Left ventricle myocardium inferior (tissue), 1 donor: ENCODE results near the gene NUDT7. TPM values are rescaled to one million over a fixed set of nuclear protein-coding genes. Genes with fewer than 3 reads are reported as not detected.

Source experiments
- DNase-seq: peaks from one replicate; pipeline ENCODE4 v3.0.0-alpha.2; 2020
- H3K27ac ChIP-seq: fragments of 200-600 bp; replicated peaks from 2 replicates; pipeline ENCODE4 v1.8.0; 2021
- H3K27me3 ChIP-seq: fragments of 200-600 bp; 2 replicates; pipeline ENCODE4 v1.8.0; 2021; ENCODE audit warnings: low read depth
- H3K36me3 ChIP-seq: fragments of 200-600 bp; 2 replicates; pipeline ENCODE4 v1.8.0; 2021
- H3K4me1 ChIP-seq: fragments of 200-600 bp; 2 replicates; pipeline ENCODE4 v1.8.0; 2021
- H3K4me3 ChIP-seq: fragments of 200-600 bp; 2 replicates; pipeline ENCODE4 v1.8.0; 2021; ENCODE audit warnings: mild to moderate bottlenecking, moderate library complexity
- H3K9me3 ChIP-seq: fragments of 200-600 bp; replicated peaks from 2 replicates; pipeline ENCODE4 v1.8.0; 2021
- intact Hi-C: fragments of 100-400 bp; cut with micrococcal nuclease; formaldehyde crosslinking; loops from one replicate; pipeline ENCODE4 v1.11.0; 2022
- total RNA-seq: library from RNA; stranded (reverse); fragmentation: NEBNext Ultra II Directional; extraction: Animal tissue kit (Norgen Biotek cat#: 25700); gene quantifications from one replicate; pipeline ENCODE4 v1.2.1, GENCODE V29; 2021
- TF ChIP-seq, protein P1 (sequence below): fragments of 200-600 bp; IDR thresholded peaks from 2 replicates; pipeline ENCODE4 v1.8.0; 2021; ENCODE audit warnings: antibody characterized with exemption, mild to moderate bottlenecking, borderline replicate concordance
- donor health status: DM: no; HTN: yes; CAD: no; lungs with severe emphysema.

Gene NUDT7
- total RNA-seq, 1 donor from 2014 or later: 54.2 TPM

- H3K9me3 ChIP-seq: no peaks in the 10 kb centered on the region
- H3K36me3 ChIP-seq: no peaks in the 10 kb centered on the region
- no peak overlapping the region for H3K27ac ChIP-seq
- H3K27me3 ChIP-seq: no peaks in the 10 kb centered on the region
- no peak for DNase-seq
- H3K4me1 ChIP-seq: no peaks in the 10 kb centered on the region
- no peak overlapping the region for H3K4me3 ChIP-seq
- intact Hi-C loops: no loop called here
- TF ChIP-seq, protein P1, sequence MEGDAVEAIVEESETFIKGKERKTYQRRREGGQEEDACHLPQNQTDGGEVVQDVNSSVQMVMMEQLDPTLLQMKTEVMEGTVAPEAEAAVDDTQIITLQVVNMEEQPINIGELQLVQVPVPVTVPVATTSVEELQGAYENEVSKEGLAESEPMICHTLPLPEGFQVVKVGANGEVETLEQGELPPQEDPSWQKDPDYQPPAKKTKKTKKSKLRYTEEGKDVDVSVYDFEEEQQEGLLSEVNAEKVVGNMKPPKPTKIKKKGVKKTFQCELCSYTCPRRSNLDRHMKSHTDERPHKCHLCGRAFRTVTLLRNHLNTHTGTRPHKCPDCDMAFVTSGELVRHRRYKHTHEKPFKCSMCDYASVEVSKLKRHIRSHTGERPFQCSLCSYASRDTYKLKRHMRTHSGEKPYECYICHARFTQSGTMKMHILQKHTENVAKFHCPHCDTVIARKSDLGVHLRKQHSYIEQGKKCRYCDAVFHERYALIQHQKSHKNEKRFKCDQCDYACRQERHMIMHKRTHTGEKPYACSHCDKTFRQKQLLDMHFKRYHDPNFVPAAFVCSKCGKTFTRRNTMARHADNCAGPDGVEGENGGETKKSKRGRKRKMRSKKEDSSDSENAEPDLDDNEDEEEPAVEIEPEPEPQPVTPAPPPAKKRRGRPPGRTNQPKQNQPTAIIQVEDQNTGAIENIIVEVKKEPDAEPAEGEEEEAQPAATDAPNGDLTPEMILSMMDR: no peak
These were observed 27.1 kb downstream of the NUDT7 start for GRCh38 chr16:77749415-77749814.

- no peaks in the 10 kb centered on the region for H3K9me3 ChIP-seq
- H3K27me3 ChIP-seq: no peaks in the 10 kb centered on the region
- H3K36me3 ChIP-seq: no peaks in the 10 kb centered on the region
- no peak for DNase-seq
- no peak overlapping the region for H3K4me3 ChIP-seq
- peaks cover 4% of the 10 kb centered on the region for H3K4me1 ChIP-seq
- TF ChIP-seq, protein P1: no peak
- intact Hi-C loops: no loop called here
- no peak overlapping the region for H3K27ac ChIP-seq
These were observed 35.7 kb downstream of the NUDT7 start for GRCh38 chr16:77758046-77758445.

DNA sequence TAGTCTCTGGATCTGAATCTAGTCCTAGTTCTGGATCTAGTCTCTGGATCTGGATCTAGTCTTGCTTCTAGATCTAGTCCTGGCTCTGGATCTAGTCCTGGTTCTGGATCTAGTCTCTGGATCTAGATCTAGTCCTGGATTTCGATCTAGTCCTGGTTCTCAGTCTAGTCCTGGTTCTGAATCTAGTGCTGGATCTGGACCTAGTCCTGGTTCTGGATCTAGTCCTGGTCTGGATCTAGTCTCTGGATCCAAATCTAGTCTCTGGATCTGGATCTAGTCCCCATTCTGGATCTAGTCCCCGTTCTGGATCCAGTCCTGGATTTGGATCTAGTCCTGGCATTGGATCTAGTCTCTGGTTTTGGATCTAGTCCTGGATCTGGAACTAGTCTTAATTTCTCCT lies 36.2 kb downstream of the NUDT7 start:
- Histone ChIP-seq H3K36me3 (no peaks in the 10 kb centered on the region), H3K4me1 (peaks cover 4% of the 10 kb centered on the region), H3K27ac (no peak overlapping the region), H3K9me3 (no peaks in the 10 kb centered on the region), H3K27me3 (no peaks in the 10 kb centered on the region), H3K4me3 (no peak overlapping the region)
- intact Hi-C loops: no loop called here
- TF ChIP-seq, protein P1: no peak
- DNase-seq: no peak

- intact Hi-C loops: no loop called here
- TF ChIP-seq, protein P1: no peak
- Histone ChIP-seq H3K27ac (no peak overlapping the region), H3K27me3 (no peaks in the 10 kb centered on the region), H3K4me1 (peaks cover 6% of the 10 kb centered on the region), H3K4me3 (no peak overlapping the region), H3K36me3 (no peaks in the 10 kb centered on the region), H3K9me3 (no peaks in the 10 kb centered on the region)
- DNase-seq: no peak
These were observed 36.9 kb downstream of the NUDT7 start for GRCh38 chr16:77759201-77759600.

- TF ChIP-seq, protein P1: no peak
- Histone ChIP-seq H3K27ac (no peak overlapping the region), H3K4me3 (no peak overlapping the region), H3K9me3 (no peaks in the 10 kb centered on the region), H3K27me3 (no peaks in the 10 kb centered on the region), H3K36me3 (no peaks in the 10 kb centered on the region), H3K4me1 (peaks cover 9% of the 10 kb centered on the region)
- no peak for DNase-seq
- intact Hi-C loops: no loop called here
These were observed 37.5 kb downstream of the NUDT7 start for GRCh38 chr16:77759821-77760220.

- Histone ChIP-seq H3K36me3 (no peaks in the 10 kb centered on the region), H3K4me1 (peaks cover 9% of the 10 kb centered on the region), H3K9me3 (no peaks in the 10 kb centered on the region), H3K4me3 (no peak overlapping the region), H3K27ac (no peak overlapping the region), H3K27me3 (no peaks in the 10 kb centered on the region)
- intact Hi-C loops: no loop called here
- TF ChIP-seq, protein P1: no peak
- DNase-seq: no peak
These were observed 38.5 kb downstream of the NUDT7 start for GRCh38 chr16:77760800-77761199.
